HG02759 (cell line): ENCODE data around the gene DHRSX.
"Not testable (repeated sequence)": the region's sequence is repeated elsewhere in the genome, so short reads cannot be mapped to it uniquely, and the experiment has no call there.

ENCODE experiments used
- ATAC-seq: cut with Tn5 transposase; IDR thresholded peaks from one replicate; pipeline ENCODE4 v1.9.1; 2021; ENCODE audit warnings: mild to moderate bottlenecking, moderate library complexity; ENCODE audit not compliant: unreplicated experiment

Gene DHRSX

DNA sequence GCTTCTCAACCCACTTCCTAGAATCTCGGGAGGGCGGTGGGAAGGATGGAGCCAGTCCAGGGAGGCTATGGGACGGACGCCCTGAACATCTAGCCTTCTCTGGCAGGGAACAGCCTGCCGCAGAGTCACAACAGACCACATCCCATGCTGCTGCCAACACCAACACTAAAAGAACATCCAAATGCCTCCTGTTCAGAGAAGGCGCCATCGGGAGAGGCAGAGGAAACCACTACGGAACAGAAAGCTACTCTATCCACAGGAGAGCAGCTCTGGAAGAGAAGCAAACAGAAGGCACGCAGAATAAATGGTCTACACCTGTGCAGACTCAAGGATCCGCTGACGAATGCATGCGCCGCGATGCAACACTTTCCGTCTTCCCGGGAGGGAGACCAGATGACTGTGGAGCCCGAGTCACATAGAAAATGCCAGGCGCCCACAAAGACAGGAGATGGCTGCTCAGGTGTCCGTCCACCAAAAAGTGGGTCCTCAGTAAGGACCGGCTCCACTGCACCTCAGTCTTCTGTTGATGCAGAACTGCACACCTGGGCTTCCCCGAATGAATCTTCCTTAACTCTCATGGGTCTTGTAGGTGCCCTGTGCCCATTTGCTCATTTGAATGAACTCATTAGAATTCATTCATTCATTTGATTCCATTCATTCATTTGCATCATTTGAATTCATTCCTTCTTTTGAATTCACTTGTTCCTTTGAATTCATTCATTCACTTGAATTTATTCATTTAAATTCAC is 217.5 kb downstream of the DHRSX start:
- no peak for ATAC-seq

DNA sequence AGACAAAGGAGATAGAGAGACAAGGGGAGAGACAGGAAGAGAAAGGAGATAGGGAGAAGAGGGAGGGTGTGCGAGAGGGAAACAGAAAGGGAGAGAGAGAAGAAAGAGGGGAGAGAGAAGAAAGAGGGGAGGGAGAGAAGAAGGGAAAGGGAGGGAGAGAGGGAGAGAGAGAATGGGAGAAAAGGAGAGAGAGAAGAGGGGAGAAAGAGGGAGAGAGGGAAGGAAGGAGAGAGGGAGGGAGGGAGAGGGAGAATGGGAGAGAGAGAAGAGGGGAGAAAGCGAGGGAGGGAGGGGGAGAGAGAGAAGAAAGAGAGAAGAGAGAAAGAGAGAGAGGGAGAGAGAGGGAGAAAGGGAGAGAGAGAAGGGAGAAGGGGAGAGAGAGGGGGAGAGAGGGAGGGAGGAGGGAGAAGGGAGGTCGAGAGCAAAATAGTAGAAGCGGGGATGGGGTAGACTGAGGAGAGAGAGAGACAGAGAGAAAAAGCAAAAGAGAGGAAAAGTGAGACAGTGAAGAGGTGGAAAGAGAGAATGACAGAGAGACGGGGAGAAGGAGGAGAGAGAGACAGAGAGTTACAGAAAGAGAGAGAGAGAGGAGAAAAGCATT is 218.2 kb downstream of the DHRSX start:
- ATAC-seq = no peak

DNA sequence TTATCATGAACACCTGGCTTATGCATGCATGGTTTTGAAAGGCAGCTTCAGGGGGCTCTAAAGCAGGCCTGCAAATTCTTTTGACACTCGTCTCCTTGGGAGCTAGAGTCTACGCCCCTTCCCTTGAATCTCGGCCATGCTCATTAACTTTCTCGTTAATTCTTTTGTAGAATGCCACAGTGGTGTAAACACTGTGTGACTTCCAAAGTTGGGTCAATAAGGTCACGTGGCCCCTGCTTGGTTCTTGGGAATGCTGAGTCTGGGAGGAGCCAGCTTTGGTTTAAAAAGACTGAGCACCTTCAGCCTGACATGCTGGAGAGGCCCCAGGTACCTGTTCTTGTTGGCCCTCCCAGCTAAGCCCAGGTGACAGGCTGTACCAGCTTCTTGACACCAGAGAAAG is 228.4 kb downstream of the DHRSX start:
- no peak for ATAC-seq

DNA sequence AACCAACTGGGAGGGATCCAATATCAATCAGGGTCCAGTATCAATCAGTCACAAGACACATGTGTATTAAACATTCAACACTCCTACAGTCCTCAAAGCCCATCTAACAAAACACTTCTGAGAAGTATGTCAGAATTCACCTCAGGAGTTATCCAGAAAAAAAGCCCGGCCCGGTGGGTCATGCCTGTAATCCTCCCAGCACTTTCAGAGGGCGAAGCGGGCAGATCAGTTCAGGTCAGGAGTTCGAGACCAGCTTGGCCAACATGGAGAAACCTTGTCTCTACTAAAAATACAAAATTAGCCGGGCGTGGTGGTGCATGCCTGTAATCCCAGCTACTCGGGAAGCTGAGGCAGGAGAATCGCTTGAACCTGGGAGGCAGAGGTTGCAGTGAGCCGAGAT is 229.2 kb downstream of the DHRSX start:
- ATAC-seq = not testable (repeated sequence)

DNA sequence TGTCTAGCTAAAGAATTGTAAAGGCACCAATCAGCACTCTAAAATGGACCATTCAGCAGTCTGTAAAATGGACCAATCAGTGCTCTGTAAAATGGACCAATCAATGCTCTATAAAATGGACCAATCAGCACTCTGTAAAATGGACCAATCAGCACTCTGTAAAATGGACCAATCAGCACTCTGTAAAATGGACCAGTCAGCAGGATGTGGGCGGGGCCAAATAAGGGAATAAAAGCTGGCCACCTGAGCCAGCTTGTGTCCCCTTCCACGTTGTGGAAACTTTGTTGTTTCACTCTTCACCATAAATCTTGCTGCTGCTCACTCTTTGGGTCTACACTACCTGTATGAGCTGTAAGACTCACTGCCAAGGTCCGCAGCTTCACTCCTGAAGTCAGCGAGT is 230.0 kb downstream of the DHRSX start:
- ATAC-seq = not testable (repeated sequence)

DNA sequence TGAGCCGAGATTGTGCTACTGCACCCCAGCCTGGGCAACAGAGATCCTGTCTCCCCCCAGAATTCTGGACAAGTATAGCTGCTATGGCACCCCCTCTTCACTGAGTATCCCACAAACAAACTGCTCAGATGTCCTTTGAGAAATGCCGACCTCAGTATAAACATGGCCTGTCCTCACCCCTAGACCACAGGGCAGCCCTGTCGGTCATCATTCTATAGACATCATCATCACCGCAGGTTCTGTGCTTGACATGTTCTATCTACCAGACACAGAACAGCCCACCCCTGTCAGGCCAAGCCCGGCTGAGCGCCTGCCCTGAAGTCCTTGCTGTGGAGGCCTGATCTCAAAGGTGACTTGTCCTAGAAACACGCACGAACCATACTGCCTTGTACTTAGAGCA is 232.9 kb downstream of the DHRSX start:
- no peak for ATAC-seq

DNA sequence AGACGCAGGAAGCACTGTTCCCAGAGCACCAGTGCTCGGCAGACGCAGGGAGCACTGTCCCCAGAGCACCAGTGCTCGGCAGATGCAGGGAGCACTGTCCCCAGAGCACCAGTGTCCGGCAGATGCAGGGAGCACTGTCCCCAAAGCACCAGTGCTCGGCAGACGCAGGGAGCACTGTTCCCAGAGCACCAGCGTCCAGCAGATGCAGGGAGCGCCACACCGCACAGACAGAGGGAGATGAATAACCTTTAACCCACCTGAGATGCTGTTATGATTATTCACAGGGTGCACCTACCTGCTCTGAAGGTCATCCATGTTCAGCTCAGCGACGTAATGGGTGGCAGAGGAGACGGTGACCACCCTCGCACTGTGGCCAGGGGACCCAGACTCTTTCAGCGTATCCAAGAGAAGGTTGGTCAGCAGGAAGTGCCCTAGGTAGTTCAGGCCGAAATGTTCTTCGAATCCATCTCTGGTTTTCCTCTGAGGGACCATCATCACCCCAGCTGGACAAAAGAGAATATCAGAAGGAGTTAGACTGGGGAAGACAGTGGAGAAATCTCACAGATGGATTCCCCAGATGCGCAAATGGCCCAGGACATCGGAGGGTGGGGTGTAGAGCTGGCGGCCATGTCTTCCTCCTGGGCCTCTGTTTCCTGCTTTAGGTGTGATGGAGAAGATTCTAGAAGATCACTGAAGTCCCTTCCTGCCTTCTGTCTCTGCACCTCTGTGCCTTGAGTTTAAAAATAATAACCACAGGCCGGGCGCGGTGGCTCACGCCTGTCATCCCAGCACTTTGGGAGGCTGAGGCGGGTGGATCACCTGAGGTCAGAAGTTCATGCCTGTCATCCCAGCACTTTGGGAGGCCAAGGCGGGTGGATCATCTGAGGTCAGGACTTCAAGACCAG is 234.1 kb downstream of the DHRSX start:
- no peak for ATAC-seq

DNA sequence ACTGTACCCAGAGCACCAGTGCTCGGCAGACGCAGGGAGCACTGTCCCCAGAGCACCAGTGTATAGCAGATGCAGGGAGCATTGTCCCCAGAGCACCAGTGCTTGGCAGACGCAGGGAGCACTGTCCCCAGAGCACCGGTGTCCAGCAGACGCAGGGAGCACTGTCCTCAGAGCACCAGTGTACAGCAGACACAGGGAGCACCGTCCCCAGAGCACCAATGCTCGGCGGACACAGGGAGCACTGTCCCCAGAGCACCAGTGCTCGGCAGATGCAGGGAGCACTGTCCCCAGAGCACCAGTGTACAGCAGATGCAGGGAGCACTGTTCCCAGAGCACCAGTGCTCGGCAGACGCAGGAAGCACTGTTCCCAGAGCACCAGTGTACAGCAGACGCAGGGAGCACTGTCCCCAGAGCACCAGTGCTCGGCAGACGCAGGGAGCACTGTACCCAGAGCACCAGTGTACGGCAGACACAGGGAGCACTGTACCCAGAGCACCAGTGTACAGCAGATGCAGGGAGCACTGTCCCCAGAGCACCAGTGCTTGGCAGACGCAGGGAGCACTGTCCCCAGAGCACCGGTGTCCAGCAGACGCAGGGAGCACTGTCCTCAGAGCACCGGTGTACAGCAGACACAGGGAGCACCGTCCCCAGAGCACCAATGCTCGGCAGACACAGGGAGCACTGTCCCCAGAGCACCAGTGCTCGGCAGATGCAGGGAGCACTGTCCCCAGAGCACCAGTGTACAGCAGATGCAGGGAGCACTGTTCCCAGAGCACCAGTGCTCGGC is 234.9 kb downstream of the DHRSX start:
- not testable (repeated sequence) for ATAC-seq

DNA sequence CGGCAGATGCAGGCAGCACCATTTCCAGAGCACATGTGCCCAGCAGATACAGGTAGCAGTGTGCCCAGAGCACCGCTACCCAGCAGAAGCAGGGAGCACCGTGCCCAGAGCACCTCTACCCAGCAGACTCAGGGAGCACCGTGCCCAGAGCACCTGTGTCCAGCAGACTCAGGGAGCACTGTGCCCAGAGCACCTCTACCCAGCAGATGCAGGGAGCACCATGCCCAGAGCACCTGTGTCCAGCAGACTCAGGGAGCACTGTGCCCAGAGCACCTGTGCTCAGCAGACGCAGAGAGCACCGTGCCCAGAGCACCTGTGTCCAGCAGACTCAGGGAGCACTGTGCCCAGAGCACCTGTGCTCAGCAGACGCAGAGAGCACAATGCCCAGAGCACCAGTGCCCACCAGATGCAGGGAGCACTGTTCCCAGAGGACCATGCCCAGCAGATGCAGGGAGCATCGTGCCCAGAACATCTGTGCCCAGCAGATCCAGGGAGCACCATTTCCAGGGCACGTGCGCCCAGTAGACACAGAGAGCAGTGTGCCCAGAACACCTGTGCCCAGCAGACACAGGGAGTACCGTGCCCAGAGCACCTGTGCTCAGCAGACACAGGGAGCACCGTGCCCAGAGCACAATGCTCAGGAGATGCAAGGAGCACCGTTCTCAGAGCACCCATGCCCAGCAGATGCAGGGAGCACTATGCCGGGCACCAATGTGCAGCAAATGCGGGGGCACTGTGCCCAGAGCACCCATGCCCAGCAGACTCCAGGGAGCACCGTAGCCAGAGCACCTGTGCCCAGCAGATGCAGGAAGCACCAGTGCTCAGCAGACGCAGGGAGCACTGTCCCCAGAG is 236.4 kb downstream of the DHRSX start:
- ATAC-seq = no peak

DNA sequence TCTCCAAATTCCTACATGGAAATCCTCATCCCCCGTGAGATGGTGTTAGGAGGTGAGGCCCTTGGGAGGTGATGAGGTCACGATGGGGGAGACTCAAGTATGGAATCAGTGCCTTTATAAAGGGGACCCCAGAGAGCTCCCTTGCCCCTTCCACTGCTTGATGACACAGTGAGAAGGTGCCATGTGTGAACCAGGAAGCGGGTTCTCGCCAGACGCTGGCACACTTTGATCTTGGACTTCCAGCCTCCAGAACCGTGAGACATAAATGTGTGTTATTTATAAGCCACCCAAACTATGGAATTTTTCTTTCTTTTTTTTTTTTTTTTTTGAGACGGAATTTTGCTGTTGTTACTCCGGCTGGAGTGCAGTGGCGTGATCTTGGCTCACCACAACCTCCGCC is 237.6 kb downstream of the DHRSX start:
- no peak for ATAC-seq

DNA sequence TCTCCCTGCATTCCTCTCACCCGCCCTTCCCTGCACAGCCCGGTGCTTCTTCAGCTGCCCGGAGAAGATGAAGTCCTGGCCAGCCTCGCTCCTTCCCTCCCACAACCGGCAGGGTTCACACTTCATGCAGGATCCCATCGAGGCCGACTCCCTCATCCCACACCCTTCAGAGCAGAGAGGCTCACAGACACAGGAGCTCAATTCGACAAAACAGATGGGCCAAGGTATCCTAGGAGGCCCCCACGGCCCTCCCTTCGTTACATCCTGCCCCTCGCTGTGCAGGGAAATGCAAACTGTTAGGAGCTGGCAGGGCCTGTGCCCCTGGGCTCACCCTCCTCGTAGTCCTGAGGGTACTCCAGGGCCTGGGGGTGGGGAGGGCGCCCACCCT is 238.1 kb downstream of the DHRSX start:
- ATAC-seq = no peak

DNA sequence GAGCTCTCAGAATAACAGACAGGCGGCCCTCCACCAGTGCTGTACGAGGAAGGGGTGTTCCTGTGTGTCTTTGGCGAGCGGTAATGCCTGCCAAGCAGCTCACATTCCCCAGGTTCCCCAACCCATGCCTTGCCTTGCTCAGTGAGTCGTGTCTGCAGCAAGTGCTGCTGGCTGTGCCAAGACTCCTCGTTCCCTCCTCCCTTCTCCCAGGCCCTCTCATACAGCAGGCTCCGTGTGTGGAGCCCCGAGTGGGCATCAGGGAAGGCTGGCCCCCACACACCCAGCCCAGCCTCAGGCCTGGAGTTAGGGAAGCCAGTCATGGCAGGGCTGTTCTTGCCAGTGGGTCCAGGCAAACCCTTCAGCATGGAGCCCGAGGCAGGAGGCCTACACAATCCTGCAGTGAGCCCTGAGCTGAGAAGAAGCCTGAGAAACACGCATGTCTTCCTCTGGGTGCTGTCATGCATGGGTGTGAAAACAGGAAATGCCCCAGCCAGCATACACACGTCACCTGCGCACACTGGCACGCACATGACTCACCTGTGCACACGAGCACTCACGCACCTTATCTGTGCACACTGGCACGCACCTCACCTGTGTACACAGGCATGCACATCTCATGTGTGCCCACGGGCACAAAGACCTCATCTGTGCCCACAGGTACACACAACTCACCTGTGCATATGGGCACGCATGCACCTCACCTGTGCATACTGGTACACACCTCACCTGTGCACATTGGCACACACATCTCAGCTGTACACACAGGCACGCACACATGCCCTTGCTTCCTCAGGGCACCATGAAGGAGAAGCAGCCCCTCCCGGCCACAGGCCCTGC is 238.7 kb downstream of the DHRSX start:
- no peak for ATAC-seq

DNA sequence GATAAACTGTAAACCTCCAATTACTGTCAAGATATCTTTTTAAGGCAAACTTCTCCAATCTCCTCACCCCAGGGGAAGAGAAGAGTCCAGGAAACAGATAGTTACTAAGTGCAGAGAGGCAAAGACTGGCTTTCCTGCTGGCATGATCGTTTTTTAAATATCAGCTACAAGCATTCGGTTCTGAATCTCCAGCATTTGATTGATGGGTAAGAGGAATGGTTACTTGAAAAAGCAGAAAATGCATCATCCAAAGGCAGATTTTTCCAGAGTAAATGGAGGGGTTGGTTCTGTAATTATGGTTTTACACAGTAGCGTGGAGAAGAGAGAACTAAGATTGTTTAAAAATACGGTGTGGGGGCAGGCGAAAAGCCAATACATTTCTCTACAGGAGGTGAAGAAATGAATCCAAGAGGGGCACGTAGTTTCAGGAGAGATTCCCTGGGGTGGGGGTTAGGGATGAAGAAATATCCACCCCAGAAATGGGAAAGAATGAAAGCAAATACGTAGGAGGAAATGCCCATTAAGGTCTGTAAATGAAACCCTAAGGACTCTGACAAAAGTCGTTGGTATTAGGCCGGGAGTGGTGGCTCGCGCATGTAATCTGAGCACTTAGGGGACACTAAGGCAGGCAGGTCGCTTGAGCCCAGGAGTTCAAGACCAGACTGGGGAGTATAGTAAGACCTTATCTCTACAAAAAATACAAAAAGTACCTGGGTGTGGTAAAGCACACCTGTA is 248.3 kb downstream of the DHRSX start:
- ATAC-seq = no peak

DNA sequence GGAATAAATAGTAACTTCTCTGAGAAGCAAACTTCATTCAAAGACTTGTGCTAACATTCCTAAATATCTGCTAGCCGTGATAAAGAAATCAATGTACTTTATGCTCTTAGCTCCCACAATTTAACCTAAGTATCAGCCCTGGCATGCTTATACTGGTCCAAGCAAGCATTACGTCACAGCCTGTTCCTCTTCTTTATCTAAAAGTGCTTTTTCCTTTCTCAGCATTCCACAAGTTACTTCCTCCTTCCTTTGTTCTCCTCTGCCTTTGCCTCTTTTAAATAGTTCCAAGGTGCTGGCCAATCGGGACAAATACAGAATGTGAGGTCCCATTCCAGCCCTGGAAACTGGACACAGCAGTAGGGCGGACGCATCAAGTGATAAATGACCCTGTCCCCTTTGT is 249.6 kb downstream of the DHRSX start:
- ATAC-seq = no peak

DNA sequence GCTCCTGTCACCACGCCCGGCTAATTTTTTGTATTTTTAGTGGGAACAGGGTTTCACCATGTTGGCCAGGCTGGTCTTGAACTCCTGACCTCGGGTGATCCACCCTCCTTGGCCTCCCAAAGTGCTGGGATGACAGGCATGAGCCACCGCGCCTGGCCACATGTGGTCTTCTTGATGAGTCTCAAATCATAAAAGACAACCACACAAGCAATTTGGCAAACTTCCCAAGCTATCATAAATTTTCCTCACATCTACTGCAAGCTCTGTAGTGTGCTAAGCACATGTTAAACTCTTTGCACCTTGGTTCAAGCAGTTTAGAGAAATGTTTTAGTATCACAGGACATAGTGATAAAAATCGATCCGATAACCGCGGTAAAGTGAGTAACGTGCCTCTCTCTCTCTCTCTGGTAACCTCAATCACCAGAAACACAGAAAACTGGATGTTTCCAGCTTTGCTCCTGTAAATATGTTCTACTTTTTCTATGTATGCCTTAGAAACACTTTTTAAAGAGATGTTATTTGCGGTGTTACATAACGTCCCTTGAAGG is 256.8 kb downstream of the DHRSX start:
- no peak for ATAC-seq

DNA sequence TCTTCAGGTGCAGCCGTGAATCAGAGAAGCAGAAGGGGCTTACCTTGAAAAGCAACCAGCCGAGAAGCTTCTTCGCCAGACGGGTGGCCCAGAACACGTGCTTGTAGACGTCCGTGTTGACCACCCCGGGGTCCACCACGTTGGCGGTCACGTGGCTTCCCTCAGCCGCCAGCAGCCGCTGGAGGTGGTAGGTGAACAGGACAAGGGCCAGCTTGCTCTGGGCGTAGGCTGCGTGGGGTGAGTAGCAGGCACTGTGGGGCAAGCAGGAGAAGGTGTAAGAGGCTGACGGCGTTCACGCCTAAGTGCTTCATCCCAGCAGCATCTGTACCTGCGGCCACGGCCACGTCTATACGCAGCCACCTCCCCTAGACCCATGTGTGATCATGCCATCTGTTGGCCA is 257.8 kb downstream of the DHRSX start:
- ATAC-seq = no peak

DNA sequence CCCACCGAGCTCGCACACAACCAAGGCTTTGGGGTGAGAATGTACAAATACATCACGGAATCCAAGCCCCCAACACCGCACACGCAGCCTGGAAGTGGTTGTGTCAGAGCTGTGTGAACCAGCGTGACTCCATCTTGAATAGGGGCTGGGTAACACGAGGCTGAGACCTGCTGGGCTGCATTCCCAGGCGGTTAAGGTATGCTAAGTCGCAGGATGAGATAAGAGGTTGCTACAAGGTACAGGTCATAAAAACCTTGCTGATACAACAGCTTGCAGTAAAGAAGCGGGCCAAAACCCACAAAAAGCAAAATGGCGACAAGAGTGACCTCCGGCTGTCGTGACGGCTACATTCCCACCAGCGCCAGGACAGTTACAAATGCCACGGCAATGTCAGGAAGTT is 258.4 kb downstream of the DHRSX start:
- no peak for ATAC-seq

DNA sequence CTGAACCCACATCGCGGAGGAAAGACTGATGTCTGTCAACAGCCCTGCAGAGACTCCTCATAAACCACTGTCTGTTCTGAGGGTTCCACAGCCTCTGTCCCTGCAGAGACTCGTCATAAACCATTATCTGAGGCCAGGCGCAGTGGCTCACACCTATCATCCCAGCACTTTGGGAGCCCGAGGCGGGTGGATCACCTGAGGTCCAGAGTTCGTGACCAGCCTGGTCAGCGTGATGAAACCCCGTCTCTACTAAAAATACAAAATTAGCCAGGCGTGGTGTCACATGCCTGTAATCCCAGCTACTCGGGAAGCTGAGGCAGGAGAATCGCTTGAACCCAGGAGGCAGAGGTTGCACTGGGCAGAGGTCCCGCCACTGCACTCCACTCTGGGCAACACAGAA is 259.3 kb downstream of the DHRSX start:
- not testable (repeated sequence) for ATAC-seq
